ENCODE data around the gene INHBC. TPM values are rescaled to one million over a fixed set of nuclear protein-coding genes. Genes with fewer than 3 reads are reported as not detected.
A peak's percentile ranks its signal among the peaks of the same experiment; 100 is the strongest.
"Not testable (repeated sequence)": the region's sequence is repeated elsewhere in the genome, so short reads cannot be mapped to it uniquely, and the experiment has no call there.

The INHBC gene
- polyA plus RNA-seq, 4 donors: 0.03 to 0.49 TPM; not detected in 2

DNA sequence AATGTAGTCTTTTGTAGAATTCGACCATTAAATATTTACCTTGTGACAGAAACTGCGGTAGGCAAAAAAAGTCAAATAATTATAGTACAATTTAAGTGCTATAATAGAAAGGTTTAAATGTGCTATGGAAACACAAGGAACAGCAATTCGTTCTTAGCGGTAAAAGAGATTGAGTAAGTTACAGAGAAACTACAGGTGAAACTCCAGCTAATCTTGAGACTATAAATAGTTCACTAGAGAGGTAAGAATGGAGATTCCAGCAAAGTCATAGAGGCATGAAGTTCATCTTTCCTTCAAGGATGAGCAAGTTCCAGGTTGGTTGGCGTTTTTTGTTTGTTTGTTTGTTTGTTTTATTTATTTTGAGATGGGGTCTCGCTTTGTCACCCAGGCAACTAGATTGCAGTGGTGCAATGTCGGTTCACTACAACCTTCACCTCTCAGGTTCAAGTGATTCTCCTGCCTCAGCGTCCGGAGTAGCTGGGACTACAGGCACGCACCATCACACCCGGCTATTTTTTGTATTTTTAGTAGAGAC is 2.9 kb upstream of the INHBC start:
- H3K4me1 ChIP-seq (ENCODE audit: control insufficient read depth in 3 of 3, insufficient read depth in 2 of 3, low read depth in 1 of 3, low read length in 2 of 3): peaks cover 0 to 26% (median 3%) of the 10 kb centered on the region in 3 donors
- FAIRE-seq: no peak
- H3K27me3 ChIP-seq (ENCODE audit: control insufficient read depth in 3 of 3, insufficient read depth in 3 of 3, low read length in 3 of 3): no peaks in the 10 kb centered on the region
- peak overlapping the region in 2 of 3 donors; percentile 53 to 97 for H3K4me3 ChIP-seq (ENCODE audit: low read depth in 1 of 3, low read length in 3 of 3)
- H3K9me3 ChIP-seq (ENCODE audit: control insufficient read depth in 2 of 2, insufficient read depth in 1 of 2, low read depth in 1 of 2, low read length in 1 of 2): no peaks in the 10 kb centered on the region
- DNase-seq: peak in 1 of 2 donors; percentile 61
- WGBS, 3 donors: 57 to 80% (median 71%) methylated on average over 11 of the region's 11 CpGs
- peak overlapping the region in 2 of 3 donors; percentile 90 to 96 for H3K27ac ChIP-seq (ENCODE audit: low read depth in 1 of 3, low read length in 2 of 3)
- peaks cover 0 to 2% (median 0%) of the 10 kb centered on the region in 3 donors for H3K36me3 ChIP-seq (ENCODE audit: control insufficient read depth in 3 of 3, insufficient read depth in 2 of 3, low read depth in 1 of 3, low read length in 3 of 3)

DNA sequence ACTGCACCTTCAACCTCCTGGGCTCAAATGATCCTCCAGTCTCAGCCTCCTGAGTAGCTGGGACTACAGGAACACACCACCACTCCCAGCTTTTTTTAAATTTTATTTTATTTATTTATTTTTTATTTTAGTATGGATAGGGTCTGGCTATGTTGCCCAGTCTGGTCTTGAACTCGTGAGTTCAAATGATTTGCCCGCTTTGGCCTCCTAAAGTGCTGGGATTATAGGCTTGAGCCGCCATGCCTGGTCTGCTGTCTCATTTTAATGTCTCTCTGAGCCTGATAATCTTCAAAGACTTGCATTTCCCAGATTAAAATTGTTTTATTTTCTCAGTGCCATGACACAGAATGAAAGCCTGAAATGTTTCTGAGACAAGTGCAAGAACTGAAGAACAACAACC is 1.2 kb upstream of the INHBC start:
- Histone ChIP-seq H3K27ac (ENCODE audit: low read depth in 1 of 3, low read length in 2 of 3) (no peak overlapping the region), H3K4me3 (ENCODE audit: low read depth in 1 of 3, low read length in 3 of 3) (no peak overlapping the region), H3K36me3 (ENCODE audit: control insufficient read depth in 3 of 3, insufficient read depth in 2 of 3, low read depth in 1 of 3, low read length in 3 of 3) (peaks cover 0 to 2% (median 0%) of the 10 kb centered on the region in 3 donors), H3K4me1 (ENCODE audit: control insufficient read depth in 3 of 3, insufficient read depth in 2 of 3, low read depth in 1 of 3, low read length in 2 of 3) (peaks cover 0 to 26% (median 3%) of the 10 kb centered on the region in 3 donors), H3K27me3 (ENCODE audit: control insufficient read depth in 3 of 3, insufficient read depth in 3 of 3, low read length in 3 of 3) (no peaks in the 10 kb centered on the region), H3K9me3 (ENCODE audit: control insufficient read depth in 2 of 2, insufficient read depth in 1 of 2, low read depth in 1 of 2, low read length in 1 of 2) (no peaks in the 10 kb centered on the region)
- no peak for DNase-seq
- no peak for FAIRE-seq
- 77 to 90% (median 81%) methylated on average over 3 of the region's 3 CpGs for WGBS, 3 donors

DNA sequence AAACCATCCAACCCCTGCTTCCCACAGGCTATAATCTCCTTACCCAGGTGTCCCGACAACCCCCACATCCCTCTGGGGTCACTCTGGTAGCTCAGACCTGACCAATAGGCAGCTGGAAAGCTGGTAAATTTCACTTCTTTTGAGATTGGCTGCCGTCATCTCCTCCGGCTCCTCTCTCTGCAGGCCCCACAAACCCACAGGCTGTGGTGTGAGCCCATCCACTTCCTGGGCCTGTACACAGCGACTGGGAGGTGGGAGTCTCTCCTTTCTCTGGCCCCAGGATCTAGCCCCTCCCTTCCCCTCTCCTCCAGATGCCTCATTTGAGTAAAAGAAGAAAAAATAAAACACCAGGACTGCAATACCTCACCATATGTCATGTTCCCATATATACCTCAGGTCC is 709 bp downstream of the INHBC start:
- Histone ChIP-seq H3K4me3 (ENCODE audit: low read depth in 1 of 3, low read length in 3 of 3) (no peak overlapping the region), H3K27ac (ENCODE audit: low read depth in 1 of 3, low read length in 2 of 3) (no peak overlapping the region), H3K9me3 (ENCODE audit: control insufficient read depth in 2 of 2, insufficient read depth in 1 of 2, low read depth in 1 of 2, low read length in 1 of 2) (no peaks in the 10 kb centered on the region), H3K27me3 (ENCODE audit: control insufficient read depth in 3 of 3, insufficient read depth in 3 of 3, low read length in 3 of 3) (no peaks in the 10 kb centered on the region), H3K36me3 (ENCODE audit: control insufficient read depth in 3 of 3, insufficient read depth in 2 of 3, low read depth in 1 of 3, low read length in 3 of 3) (no peaks in the 10 kb centered on the region), H3K4me1 (ENCODE audit: control insufficient read depth in 3 of 3, insufficient read depth in 2 of 3, low read depth in 1 of 3, low read length in 2 of 3) (peaks cover 0 to 21% (median 0%) of the 10 kb centered on the region in 3 donors)
- no peak for DNase-seq
- FAIRE-seq: no peak
- 51 to 71% (median 60%) methylated on average over 4 of the region's 4 CpGs for WGBS, 3 donors

DNA sequence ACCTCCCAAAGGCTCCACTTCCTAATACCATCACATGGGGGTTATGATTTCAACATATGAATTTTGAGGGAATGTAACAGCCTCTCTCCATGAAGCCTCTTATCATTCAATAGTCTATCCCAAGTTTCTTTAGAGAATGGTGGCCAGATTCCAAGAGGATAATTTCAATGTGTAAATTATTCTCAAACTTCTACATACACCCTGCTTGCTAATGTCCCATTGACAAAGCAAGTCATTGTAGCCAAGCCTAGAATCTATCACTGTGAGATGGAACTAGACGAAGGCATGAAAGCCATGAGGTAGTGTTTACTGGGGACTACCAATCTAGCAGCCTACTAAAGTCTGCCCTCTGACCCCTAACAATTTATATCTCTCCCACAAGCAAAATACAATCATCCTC is 3.8 kb downstream of the INHBC start:
- Histone ChIP-seq H3K4me3 (ENCODE audit: low read depth in 1 of 3, low read length in 3 of 3) (no peak overlapping the region), H3K27ac (ENCODE audit: low read depth in 1 of 3, low read length in 2 of 3) (no peak overlapping the region), H3K27me3 (ENCODE audit: control insufficient read depth in 3 of 3, insufficient read depth in 3 of 3, low read length in 3 of 3) (no peaks in the 10 kb centered on the region), H3K4me1 (ENCODE audit: control insufficient read depth in 3 of 3, insufficient read depth in 2 of 3, low read depth in 1 of 3, low read length in 2 of 3) (peaks cover 0 to 8% (median 0%) of the 10 kb centered on the region in 3 donors), H3K36me3 (ENCODE audit: control insufficient read depth in 3 of 3, insufficient read depth in 2 of 3, low read depth in 1 of 3, low read length in 3 of 3) (no peaks in the 10 kb centered on the region), H3K9me3 (ENCODE audit: control insufficient read depth in 2 of 2, insufficient read depth in 1 of 2, low read depth in 1 of 2, low read length in 1 of 2) (peaks cover 0 to 4% of the 10 kb centered on the region in 2 donors)
- DNase-seq (no peak), FAIRE-seq (no peak)
- 50 to 70% (median 50%) methylated on average over 1 of the region's 1 CpG for WGBS, 3 donors

DNA sequence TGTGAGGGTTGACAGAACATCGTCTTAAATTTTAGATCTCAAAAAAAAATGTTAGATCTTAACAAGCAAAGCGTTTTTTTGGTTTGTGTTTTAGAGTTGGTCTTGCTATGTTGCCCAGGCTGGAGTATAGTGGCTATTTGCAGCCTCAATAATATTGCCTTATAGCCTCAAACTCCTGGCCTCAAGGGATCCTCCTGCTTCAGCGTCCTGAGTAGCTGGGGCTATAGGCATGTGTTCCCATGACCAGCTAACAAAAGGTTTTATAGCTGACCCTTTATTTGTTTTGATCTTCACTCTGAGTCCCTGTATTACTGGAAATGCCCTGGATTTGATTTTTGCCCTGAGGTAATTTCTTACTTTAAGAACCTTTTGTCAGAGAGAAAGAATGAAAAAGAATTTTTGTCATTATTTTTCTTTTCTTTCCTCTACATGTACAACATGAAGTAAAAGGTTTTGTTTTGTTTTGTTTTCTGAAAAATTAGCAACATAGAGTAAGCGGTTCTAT is 5.2 kb downstream of the INHBC start:
- Histone ChIP-seq H3K36me3 (ENCODE audit: control insufficient read depth in 3 of 3, insufficient read depth in 2 of 3, low read depth in 1 of 3, low read length in 3 of 3) (no peaks in the 10 kb centered on the region), H3K27ac (ENCODE audit: low read depth in 1 of 3, low read length in 2 of 3) (no peak overlapping the region), H3K27me3 (ENCODE audit: control insufficient read depth in 3 of 3, insufficient read depth in 3 of 3, low read length in 3 of 3) (no peaks in the 10 kb centered on the region), H3K4me1 (ENCODE audit: control insufficient read depth in 3 of 3, insufficient read depth in 2 of 3, low read depth in 1 of 3, low read length in 2 of 3) (peaks cover 0 to 2% (median 0%) of the 10 kb centered on the region in 3 donors), H3K9me3 (ENCODE audit: control insufficient read depth in 2 of 2, insufficient read depth in 1 of 2, low read depth in 1 of 2, low read length in 1 of 2) (peaks cover 0 to 4% of the 10 kb centered on the region in 2 donors), H3K4me3 (ENCODE audit: low read depth in 1 of 3, low read length in 3 of 3) (no peak overlapping the region)
- FAIRE-seq (no peak), DNase-seq (no peak)
- WGBS, 3 donors: 84 to 87% (median 85%) methylated on average over 4 of the region's 4 CpGs

DNA sequence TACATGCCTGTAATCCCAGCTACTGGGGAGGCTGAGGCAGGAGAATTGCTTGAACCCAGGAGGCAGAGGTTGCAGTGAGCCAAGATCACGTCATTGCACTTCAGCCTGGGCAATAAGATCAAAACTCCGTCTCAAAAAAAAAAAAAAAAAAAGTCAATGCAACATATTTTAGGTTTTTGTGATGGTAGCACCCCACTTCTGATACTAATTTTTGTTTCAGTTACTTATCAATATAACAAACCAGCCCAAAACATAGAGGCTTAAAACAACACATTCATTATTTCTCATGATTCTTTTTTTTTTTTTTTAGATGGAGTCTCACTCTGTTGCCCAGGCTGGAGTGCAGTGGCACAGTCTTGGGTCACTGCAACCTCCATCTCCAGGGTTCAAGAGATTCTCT is 6.8 kb downstream of the INHBC start:
- H3K4me3 ChIP-seq (ENCODE audit: low read depth in 1 of 3, low read length in 3 of 3); H3K36me3 ChIP-seq (ENCODE audit: control insufficient read depth in 3 of 3, insufficient read depth in 2 of 3, low read depth in 1 of 3, low read length in 3 of 3); FAIRE-seq; H3K27ac ChIP-seq (ENCODE audit: low read depth in 1 of 3, low read length in 2 of 3); DNase-seq; H3K27me3 ChIP-seq (ENCODE audit: control insufficient read depth in 3 of 3, insufficient read depth in 3 of 3, low read length in 3 of 3); H3K9me3 ChIP-seq (ENCODE audit: control insufficient read depth in 2 of 2, insufficient read depth in 1 of 2, low read depth in 1 of 2, low read length in 1 of 2); H3K4me1 ChIP-seq (ENCODE audit: control insufficient read depth in 3 of 3, insufficient read depth in 2 of 3, low read depth in 1 of 3, low read length in 2 of 3): not testable (repeated sequence)
- WGBS, 3 donors: 88 to 96% (median 91%) methylated on average over 2 of the region's 2 CpGs

DNA sequence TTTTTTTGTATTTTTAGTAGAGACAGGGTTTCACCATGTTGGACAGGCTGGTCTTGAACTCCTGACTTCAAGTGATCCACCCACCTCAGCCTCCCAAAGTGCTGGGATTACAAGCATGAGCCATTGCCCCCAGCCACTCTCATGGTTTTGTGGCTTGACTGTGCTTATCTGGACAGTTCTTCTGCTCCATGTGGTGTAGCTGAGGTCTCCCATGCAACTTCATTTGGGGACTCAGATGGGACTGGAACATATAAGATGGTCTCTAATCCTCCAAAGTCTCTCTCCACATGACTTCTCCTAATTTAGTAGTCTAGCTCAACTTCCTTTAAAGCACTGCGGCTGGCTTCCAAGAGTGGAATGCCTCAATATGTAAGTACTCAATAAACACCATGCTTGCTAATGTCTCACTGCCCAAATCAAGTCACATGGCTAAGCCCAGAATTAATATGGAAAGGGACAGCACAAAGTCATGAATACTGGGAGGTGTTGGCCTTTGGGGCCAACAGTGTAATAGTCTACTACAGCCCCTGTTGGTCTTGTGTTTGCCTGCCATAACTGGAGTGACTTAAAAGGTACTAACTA is 7.4 kb downstream of the INHBC start:
- H3K27ac ChIP-seq (ENCODE audit: low read depth in 1 of 3, low read length in 2 of 3): no peak overlapping the region
- peaks cover 0 to 4% of the 10 kb centered on the region in 2 donors for H3K9me3 ChIP-seq (ENCODE audit: control insufficient read depth in 2 of 2, insufficient read depth in 1 of 2, low read depth in 1 of 2, low read length in 1 of 2)
- FAIRE-seq (no peak), DNase-seq (no peak)
- no peaks in the 10 kb centered on the region for H3K27me3 ChIP-seq (ENCODE audit: control insufficient read depth in 3 of 3, insufficient read depth in 3 of 3, low read length in 3 of 3)
- 37 to 82% (median 55%) methylated on average over 1 of the region's 1 CpG for WGBS, 3 donors
- no peak overlapping the region for H3K4me3 ChIP-seq (ENCODE audit: low read depth in 1 of 3, low read length in 3 of 3)
- H3K4me1 ChIP-seq (ENCODE audit: control insufficient read depth in 3 of 3, insufficient read depth in 2 of 3, low read depth in 1 of 3, low read length in 2 of 3): no peaks in the 10 kb centered on the region
- H3K36me3 ChIP-seq (ENCODE audit: control insufficient read depth in 3 of 3, insufficient read depth in 2 of 3, low read depth in 1 of 3, low read length in 3 of 3): no peaks in the 10 kb centered on the region

DNA sequence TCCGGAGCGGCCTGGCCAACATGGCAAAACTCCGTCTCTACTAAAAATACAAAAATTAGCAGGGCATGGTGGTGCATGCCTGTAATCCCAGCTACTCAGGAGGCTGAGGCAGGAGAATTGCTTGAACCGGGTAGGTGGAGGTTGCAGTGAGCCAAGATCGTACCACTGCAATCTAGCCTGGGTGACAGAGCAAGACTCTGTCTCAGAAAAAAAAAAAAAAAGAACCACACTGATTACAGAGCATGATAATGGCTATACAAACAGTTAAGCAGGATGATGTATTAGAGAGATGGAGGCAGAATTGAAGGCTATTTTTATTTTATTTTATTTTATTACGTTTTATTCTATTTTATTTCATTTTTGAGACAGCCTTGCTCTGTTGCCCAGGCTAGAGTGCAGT is 9.8 kb downstream of the INHBC start:
- peaks cover 0 to 11% of the 10 kb centered on the region in 2 donors for H3K9me3 ChIP-seq (ENCODE audit: control insufficient read depth in 2 of 2, insufficient read depth in 1 of 2, low read depth in 1 of 2, low read length in 1 of 2)
- H3K27me3 ChIP-seq (ENCODE audit: control insufficient read depth in 3 of 3, insufficient read depth in 3 of 3, low read length in 3 of 3); FAIRE-seq: not testable (repeated sequence)

More for the DNA sequence above, 9.8 kb downstream of the INHBC start:
- H3K27ac ChIP-seq (ENCODE audit: low read depth in 1 of 3, low read length in 2 of 3); H3K4me3 ChIP-seq (ENCODE audit: low read depth in 1 of 3, low read length in 3 of 3); H3K4me1 ChIP-seq (ENCODE audit: control insufficient read depth in 3 of 3, insufficient read depth in 2 of 3, low read depth in 1 of 3, low read length in 2 of 3); H3K36me3 ChIP-seq (ENCODE audit: control insufficient read depth in 3 of 3, insufficient read depth in 2 of 3, low read depth in 1 of 3, low read length in 3 of 3); DNase-seq: not testable (repeated sequence)
- WGBS, 3 donors: 79 to 85% (median 82%) methylated on average over 6 of the region's 6 CpGs
